ENCODE data around the gene FERMT3.

- no peak for TF ChIP-seq CTCF (conservative IDR thresholded peaks at IDR 0.05 in 1 of 2, IDR thresholded peaks at IDR 0.05 in 1 of 2; ENCODE audit: low read depth in 1 of 2, low read length in 2 of 2)
- TF ChIP-seq EZH2 (IDR thresholded peaks at IDR 0.05; ENCODE audit: low read length, missing control alignments), result no peak
These were observed 53.1 kb downstream of the FERMT3 start for GRCh38 chr11:64259533-64260067.

All from fibroblast of lung (primary cell).